Mammary epithelial cell (primary cell): Measurements from ENCODE around the gene RUNX2.

Experiments
- CTCF ChIP-seq, 2 donors: IDR thresholded peaks in 1 of 2; conservative IDR thresholded peaks in 1 of 2; 2 replicates each; pipeline ENCODE4 v1.5.1; 2011 to 2012; ENCODE audit warnings: inconsistent platforms in 2 of 2, low read length in 2 of 2, mild to moderate bottlenecking in 2 of 2, control low read depth in 1 of 2, low read depth in 1 of 2; ENCODE audit not compliant: insufficient read depth in 1 of 2; ENCODE audit errors: extremely low read depth in 1 of 2
- EZH2 ChIP-seq: IDR thresholded peaks from 2 replicates; pipeline ENCODE4 v1.6.1; 2012; ENCODE audit warnings: low read length, inconsistent platforms, borderline replicate concordance

- TF ChIP-seq CTCF (conservative IDR thresholded peaks at IDR 0.05 in 1 of 2, IDR thresholded peaks at IDR 0.05 in 1 of 2; ENCODE audit: extremely low read depth in 1 of 2, insufficient read depth in 1 of 2, low read depth in 1 of 2, low read length in 2 of 2) (no peak), EZH2 (no peak)
Measured at GRCh38 chr6:45698046-45698445, 369.9 kb downstream of the RUNX2 start.
